Progenitor cell of endocrine pancreas (in vitro differentiated cells): Measurements from ENCODE around the gene CBX2. TPM values are rescaled to one million over a fixed set of nuclear protein-coding genes. Genes with fewer than 3 reads are reported as not detected.

ENCODE experiments used
- DNase-seq: peaks from one replicate; pipeline ENCODE4 v3.0.0; 2021; ENCODE audit warnings: low spot score; ENCODE audit not compliant: unreplicated experiment
- H3K27ac Mint-ChIP-seq: 2 replicates; pipeline ENCODE4 v1.8.0; 2021; ENCODE audit warnings: mild to moderate bottlenecking, moderate library complexity, mixed read lengths
- H3K27me3 Mint-ChIP-seq: 2 replicates; pipeline ENCODE4 v1.8.0; 2021; ENCODE audit warnings: mixed read lengths
- H3K36me3 Mint-ChIP-seq: 2 replicates; pipeline ENCODE4 v1.8.0; 2022; ENCODE audit warnings: mixed read lengths; ENCODE audit not compliant: insufficient read depth
- H3K4me1 Mint-ChIP-seq: 2 replicates; pipeline ENCODE4 v1.8.0; 2021; ENCODE audit warnings: low read depth, mixed read lengths
- H3K4me3 Mint-ChIP-seq: 2 replicates; pipeline ENCODE4 v1.8.0; 2021; ENCODE audit warnings: low read depth, mild to moderate bottlenecking, moderate library complexity, mixed read lengths
- H3K9me3 Mint-ChIP-seq: 2 replicates; pipeline ENCODE4 v1.8.0; 2021; ENCODE audit warnings: low read depth, mixed read lengths
- total RNA-seq: library from RNA; stranded (reverse); gene quantifications from 2 replicates; pipeline ENCODE4 v1.2.1, GENCODE V29; 2021
- TF ChIP-seq, protein P1 (sequence below): fragments of 200-600 bp; sonication (generic); IDR thresholded peaks from one replicate; pipeline ENCODE4 v1.5.0; 2021; ENCODE audit warnings: antibody characterized with exemption, mild to moderate bottlenecking; ENCODE audit not compliant: unreplicated experiment

The CBX2 gene
- total RNA-seq, 1 donor from 2014 or later = 111 TPM

DNA sequence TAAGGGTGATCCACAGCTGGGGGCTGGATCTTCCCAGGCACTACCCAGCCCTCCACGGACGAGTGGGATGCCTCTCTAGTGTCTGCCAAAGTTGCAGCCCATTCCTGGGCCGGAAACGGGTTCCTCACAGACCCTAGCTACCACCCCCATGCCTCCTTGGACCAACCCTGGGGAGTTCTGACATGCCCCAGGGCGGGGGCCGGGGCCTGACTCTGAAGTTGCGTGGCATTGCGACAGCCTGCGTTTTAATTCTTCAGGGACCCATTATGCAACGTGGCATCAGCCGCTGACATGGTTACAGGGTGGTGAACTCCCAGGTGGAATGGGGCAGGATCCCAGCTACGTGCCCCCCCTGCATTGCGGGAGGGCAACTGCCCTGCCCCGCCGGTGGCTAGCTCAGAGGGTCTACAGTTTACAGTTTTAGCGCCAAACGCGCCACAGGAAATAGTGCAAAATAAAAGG, 58.6 kb downstream of the CBX2 start:
- no peak overlapping the region for H3K27ac Mint-ChIP-seq
- peaks cover 21% of the 10 kb centered on the region for H3K4me1 Mint-ChIP-seq
- no peak for DNase-seq
- H3K27me3 Mint-ChIP-seq = peaks cover 43% of the 10 kb centered on the region
- no peaks in the 10 kb centered on the region for H3K9me3 Mint-ChIP-seq
- H3K4me3 Mint-ChIP-seq = peak overlapping the region; percentile 63
- H3K36me3 Mint-ChIP-seq = peaks cover 6% of the 10 kb centered on the region
- TF ChIP-seq, protein P1, sequence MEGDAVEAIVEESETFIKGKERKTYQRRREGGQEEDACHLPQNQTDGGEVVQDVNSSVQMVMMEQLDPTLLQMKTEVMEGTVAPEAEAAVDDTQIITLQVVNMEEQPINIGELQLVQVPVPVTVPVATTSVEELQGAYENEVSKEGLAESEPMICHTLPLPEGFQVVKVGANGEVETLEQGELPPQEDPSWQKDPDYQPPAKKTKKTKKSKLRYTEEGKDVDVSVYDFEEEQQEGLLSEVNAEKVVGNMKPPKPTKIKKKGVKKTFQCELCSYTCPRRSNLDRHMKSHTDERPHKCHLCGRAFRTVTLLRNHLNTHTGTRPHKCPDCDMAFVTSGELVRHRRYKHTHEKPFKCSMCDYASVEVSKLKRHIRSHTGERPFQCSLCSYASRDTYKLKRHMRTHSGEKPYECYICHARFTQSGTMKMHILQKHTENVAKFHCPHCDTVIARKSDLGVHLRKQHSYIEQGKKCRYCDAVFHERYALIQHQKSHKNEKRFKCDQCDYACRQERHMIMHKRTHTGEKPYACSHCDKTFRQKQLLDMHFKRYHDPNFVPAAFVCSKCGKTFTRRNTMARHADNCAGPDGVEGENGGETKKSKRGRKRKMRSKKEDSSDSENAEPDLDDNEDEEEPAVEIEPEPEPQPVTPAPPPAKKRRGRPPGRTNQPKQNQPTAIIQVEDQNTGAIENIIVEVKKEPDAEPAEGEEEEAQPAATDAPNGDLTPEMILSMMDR = no peak

DNA sequence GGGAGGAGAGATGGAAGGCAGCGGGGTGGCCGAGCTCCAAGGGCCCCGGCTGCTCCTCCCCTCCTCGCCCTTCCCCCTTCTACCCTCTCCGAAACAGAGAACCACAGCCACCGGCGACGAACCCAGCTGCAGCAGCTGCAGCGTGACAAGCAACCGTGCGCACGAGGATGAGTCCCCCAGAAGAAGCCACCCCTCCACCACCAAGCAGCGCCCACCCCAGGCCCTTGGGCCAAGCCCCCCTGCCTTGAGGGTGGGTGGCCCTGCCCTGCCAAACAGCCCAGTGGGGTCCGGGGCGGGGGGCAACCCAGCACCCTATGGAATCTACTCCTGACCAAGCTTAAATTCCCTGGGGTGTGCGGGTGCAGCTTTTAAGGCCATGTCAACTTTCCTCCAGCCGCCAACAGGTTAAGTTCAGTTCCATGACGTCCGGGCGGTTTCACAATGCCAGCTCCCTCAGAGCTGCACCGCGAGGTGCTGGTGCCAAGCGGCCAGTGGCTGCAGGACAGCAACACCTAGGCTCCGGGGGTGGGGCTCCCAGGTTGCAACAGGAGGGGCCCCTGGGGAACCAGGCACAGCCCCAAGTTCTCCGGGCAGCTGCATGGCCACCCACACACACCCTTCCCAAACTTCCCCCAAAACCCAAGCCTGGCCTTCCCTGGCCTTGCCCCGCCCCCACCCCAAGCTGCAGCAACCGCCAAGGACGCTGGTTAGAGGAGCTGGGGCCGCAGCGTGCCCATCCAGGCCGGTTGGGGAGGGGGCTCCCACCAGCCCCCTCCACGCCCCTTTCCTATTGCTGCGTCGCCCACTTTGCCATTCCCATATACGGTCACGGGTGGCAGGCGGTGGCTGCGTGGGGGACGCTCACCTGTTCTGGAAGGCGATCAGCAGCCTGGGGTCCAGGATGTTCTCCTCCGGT, 59.3 kb downstream of the CBX2 start:
- DNase-seq = peak; percentile 31
- Mint-ChIP-seq H3K4me3 (peak overlapping the region; percentile 83), H3K27me3 (peaks cover 46% of the 10 kb centered on the region), H3K4me1 (peaks cover 22% of the 10 kb centered on the region), H3K9me3 (no peaks in the 10 kb centered on the region), H3K36me3 (peaks cover 6% of the 10 kb centered on the region), H3K27ac (peak overlapping the region; percentile 89)
- TF ChIP-seq, protein P1 = peak; percentile 20

Other genes with a start within 250 kb of the CBX2 start
- 0.62 and 1.0 TPM in 2 replicates for gene RBFOX3, start 167.1 kb upstream of the CBX2 start, total RNA-seq
- gene ENPP7, start 47.2 kb upstream of the CBX2 start, total RNA-seq = not detected in 2 replicates
- gene CBX8, start 18.9 kb downstream of the CBX2 start, total RNA-seq = 21.7 and 23.1 TPM in 2 replicates
- gene CBX4, start 61.3 kb downstream of the CBX2 start, total RNA-seq = 22.8 and 24.2 TPM in 2 replicates